HG03135 (cell line): ENCODE measurements around the gene POU4F1.

ENCODE experiments used
- ATAC-seq: cut with Tn5 transposase; IDR thresholded peaks from one replicate; pipeline ENCODE4 v1.9.1; 2021; ENCODE audit warnings: mild to moderate bottlenecking, moderate library complexity; ENCODE audit not compliant: unreplicated experiment

Gene POU4F1

DNA sequence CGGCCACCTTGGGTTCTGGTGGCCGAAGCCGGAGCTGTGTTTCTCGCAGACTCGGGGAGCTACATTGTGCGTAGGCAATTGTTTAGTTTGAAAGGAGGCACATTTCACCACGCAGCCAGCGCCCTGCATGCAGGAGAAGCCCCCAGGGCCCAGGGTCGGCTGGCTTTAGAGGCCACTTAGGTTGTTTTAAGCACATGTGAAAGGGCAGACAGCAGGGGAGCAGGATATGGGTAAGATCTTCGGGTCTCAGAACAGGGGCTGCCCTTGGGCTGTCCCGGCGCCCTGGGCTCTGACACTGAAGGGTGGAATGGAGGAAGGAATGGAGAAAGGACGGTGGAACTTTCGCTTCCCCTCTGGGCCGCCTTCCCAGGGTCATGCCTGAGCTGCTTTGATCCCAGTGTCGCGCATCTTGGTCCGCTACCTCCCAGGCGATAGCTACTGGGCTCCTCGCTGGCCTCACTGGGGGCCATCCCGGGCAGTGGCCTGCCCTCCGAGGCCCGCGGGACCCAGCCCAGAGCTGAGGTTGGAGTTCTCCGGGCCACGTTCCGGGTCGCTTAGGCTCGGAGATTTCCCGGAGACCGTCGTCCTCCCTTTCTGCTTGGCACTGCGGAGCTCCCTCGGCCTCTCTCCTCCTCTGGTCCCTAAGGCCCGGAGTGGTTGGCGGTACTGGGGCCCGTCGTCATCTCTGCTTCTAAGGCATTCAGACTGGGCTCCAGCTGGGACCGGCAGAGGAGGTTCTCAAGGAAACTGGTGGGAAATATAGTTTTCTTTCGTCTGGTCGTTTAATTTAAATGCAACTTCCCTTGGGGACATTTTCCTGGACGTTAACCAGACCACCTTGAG is 4.3 kb upstream of the POU4F1 start:
- ATAC-seq: no peak

DNA sequence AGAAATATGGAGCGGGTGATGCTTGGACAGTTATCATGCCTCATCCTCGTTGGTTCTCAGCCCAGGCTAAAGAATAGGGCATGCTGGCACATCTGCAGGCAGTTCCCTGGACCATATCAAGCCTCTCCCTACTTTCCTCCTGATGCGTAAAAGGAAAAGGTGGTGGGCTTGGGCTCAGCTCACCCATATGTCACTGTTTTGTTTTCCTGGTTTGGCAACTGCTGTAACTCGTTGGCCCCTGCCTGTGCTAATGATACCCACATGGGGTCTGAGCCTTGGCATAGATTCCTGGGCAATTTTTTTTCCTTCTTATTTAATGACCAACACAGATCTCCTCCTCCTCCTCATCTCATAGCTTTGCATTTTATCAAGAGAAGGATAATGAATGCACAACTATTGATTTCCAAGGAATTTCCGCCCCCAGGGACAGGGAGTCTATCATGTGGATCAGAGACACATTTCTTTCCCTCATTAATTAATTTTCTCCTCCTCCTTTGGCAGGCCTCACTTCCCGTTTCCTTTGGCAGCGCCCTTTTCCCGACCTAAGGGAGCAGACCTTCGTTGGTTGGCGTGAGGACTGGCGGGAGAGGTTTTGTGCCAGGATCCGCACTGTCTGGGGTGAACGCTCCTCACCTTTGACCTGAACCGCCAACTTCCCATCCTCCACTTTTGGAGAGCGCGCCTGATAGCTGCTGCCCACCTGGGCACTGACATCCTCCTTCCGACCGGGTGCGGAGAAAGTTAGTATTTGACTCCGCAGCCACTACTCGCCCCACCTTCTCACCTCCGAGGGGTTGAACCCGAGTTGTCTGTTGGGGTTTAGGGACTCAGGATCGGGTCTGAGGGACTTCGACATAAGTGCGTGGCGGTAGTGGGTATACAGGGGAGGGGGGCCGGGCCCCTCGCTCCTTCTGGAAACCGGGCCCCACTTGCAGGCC is 3.4 kb upstream of the POU4F1 start:
- ATAC-seq: no peak

DNA sequence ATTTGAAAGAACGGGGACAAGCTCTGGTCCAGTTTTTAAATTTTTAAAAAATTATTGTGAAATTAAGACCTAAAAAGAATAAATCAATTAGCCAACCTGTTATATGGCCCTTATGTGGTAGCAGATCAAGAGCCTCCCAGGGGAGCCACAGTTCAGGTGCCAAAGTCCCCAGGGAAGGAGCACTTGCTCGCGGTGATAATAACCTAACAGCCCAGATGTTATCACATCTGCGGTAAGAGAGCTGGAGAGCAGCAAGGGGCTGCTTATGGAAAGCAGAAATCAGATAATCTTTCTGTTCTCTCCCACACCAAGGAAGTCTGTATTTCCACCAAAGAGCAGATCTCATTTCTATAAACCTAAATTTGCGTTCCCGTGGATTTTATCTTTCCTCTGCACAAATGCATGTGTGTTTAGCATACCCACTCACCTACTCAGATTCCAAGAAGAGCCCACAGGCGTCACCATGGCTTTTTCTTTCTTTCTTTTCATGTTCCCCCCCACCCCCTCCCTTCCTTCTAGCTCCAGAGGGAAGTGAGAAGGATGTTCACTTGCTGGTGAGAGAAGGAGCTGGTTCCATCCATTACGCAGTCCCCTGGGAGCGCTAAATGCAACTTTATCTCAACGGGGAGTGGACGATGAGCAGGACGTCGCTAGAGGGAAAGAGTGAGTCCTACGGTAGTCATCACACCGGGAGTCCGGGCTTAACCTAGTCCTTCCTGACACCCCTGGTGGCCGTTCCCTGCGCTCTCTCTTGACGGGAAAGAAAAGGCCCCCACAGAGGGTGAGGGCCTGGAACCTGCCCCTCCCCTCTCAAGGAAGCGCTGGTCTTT is 1.6 kb upstream of the POU4F1 start:
- no peak for ATAC-seq

DNA sequence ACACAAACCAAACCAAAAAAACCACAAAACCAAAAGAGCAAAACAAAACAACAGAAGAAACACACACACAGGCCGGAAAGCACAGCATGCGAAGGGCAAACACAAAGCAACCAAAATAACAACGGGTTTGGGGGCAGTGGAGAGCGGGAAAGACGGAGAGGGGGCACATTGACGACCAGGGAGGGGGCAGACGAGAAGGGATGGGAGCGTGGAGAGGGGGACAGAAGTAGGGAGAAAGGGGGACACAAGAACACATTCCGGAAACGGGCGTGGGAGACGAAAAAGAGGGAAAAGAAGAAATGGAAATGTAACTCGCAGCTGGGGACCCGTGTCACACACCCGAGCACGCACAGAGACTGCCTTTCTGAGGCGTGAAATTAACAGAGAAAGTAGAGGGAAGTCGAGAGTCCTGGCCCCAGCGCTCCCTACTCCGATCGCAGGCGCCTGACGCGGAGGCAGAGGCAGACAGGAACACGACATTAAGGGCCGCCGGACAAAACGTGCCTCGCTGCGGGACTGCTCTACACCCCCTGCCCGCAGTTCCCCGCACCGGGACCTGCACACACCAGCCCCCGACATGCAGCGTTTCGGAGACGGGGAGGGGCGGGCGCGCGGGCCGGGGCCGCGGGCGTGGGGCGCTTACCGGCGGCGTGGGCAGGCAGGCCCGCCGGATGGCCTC is 652 bp downstream of the POU4F1 start:
- ATAC-seq: peak; percentile 18

DNA sequence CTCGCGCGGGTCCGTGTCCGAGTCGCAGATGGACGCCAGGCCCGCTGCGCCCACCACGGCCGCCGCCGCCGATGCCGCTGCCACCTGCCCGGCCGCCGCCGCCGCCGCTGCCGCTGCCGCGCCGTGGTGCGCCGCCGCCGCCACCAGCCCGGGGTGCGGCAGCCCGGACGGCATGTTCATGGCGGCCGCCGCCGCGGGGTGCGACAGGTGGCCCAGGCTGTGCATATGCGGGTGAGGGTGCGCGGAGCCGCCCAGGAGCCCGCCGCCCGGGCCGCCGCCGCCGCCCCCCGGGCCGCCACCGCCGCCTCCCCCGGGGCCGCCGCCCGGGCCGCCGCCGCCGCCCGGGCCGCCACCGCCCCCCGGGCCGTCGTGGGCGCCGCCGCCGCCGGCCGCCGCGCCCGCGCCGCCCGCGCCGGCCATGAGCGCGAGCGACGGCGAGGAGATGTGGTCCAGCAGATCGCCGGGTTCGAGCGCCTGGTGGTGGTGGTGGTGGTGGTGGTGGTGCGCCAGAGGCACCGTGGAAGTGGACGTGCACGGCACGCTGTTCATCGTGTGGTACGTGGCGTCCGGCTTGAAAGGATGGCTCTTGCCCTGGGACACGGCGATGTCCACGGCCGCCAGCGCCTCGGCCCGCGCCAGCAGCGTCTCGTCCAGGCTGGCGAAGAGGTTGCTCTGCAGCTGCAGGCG is 1.3 kb downstream of the POU4F1 start:
- ATAC-seq: no peak

DNA sequence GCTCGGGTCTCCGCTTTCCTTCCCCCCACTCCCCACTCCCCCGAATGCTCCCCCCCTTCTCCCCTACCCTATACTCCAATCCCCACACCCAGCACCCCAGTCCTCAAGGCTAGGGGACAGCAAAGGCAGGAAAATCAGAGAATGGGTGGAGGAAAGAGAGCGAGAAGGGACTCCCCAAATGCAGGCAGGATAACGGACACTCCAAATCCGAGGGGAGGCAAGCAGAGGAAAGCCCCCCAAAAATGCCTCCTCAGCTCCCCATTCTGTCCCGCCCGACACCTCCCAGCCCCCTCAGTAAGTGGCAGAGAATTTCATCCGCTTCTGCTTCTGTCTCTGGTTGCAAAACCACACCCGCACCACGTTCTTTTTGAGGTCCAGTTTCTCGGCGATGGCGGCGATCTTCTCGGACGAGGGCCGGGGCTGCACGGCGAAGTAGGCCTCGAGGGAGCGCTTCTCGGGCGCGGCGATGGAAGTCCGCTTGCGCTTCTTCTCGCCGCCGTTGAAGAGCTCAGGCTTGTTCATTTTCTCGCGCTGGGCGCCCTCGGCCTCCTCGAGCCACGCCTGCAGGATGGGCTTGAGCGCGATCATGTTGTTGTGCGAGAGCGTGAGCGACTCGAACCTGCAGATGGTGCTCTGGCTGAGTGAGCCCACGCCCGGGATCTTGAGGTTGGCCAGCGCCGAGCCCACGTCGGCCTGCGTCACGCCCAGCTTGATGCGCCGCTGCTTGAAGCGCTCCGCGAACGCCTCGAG is 2.1 kb downstream of the POU4F1 start:
- no peak for ATAC-seq

DNA sequence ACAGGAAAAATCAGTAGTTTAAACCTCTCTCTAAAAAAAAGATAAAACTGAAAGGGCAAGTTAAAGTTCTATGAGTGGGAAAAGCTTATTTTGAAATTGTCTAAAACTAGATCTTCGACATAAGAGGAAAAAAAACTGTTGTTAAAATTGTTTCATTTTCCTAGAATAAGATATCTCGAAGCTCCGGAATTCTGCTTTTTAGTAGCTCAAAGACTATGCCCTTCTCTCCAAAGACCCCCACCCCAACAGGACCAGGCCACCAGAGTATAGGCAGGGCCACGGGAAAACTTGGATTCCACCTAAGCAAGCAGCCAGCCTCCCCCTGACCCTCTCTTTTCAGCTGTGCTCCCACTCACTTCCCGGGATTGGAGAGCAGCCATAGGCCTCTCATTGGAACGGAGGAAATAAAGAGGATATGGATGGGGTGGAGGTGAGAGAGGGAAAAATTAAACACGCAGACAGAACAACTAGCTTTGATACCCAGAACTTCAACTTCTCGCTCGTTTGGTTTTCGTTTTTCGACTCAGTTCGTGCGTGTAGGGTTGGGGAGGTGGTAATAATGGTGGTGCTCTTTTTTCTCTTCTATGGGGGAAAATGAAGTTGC is 3.0 kb downstream of the POU4F1 start:
- no peak for ATAC-seq

DNA sequence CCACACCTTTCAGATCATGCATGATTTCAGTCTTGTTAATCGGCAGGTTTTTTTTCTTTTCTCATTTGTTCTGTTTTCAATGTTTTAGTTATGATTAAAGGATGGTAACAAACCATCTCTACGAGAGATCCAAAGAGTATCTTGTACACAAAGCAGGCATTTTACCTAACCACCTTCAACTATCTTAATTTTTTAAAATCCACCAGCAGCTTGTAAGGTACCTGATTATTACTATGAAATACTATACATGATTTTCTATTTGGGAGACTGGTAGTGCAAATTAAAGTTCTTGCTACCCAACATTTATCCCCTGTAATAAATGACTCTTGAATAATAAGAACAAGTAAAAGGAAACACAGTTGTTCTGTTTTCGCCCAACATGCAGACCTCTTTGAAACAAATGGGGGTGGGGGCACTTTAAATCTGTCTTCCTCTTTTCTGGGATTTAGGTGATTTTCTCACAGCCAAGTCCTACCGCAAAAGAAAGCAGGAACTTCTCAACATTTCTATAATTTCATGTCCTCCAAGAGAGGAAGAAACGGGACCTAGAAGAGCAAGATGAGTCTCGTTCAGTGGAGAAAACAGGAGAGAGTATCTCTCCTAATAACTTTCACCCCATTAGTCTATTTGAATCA is 3.6 kb downstream of the POU4F1 start:
- ATAC-seq: no peak

DNA sequence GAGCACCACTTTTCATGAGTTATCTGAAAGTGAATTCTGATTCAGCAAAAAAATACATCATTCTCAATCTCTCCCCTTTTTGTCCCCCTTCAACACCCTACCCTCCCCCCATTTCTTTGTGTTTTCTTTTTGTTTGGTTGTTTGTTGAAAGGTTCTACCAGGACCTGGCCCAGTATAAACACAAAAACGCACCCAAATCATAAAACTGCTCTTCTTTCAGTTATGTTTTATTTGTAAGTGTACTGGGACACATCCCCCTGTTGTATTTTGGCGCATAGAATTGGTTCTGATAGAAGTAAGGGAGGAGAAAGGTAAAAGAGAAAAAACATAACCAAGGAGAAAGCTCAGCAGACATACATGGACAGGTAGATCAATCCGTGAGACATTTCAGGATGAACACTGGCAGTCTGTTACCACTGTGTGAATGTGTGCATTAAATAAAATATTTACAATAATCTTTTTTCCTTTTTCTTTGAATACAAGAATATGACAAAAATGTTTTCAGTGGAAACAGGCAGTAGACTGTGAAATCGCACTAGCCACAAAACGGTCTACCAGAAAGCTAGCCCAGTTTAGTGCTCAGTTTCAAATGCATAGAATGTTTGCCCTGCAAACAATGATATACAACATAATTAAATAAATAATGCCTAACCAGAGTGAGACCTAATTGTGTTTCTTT is 4.2 kb downstream of the POU4F1 start:
- ATAC-seq: no peak

DNA sequence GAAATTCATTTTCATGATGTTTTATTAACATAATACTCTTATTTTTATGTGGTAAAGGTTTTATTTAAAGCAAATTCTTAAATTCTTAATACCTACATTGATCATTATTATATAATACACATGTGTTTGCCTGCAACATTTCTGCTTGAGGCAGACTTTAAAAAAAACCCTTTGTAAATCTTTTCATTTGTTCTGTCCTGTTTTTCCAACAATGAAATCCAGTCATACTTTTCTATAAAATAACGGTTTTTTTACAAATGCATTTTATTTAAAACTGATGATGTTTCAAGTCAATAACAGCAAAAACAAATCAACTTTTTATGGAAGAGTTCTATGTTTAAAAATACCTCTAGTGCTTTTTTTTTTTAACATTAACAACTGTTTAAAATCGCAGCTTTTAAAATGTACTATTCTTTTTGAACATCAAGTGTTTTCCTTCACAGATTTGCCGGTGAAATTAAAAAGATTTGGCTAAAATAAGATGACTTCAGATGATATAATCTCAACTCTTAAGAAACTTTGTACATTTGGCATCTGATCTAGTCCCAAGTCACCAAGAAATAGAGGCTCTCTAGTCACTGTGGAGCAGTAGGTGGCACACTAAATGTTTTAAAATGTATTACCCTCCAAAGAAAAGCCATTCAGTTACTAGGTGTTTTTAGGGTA is 5.1 kb downstream of the POU4F1 start:
- ATAC-seq: no peak

DNA sequence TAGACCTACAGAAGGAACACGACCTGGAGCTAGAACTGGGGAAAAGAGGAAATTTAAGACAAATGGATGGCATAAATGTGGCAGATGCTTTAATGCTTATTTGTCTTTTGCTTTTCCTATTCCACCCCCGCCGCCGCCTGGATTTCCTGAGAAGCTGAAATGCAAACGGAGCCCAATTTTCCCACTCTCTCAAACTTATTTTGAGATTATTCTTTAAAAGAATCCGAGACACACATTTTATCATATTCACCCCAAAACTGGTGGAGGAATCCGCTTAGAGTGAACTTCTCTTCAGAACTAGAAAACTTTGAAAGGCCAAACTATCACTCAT is 5.8 kb downstream of the POU4F1 start:
- no peak for ATAC-seq

DNA sequence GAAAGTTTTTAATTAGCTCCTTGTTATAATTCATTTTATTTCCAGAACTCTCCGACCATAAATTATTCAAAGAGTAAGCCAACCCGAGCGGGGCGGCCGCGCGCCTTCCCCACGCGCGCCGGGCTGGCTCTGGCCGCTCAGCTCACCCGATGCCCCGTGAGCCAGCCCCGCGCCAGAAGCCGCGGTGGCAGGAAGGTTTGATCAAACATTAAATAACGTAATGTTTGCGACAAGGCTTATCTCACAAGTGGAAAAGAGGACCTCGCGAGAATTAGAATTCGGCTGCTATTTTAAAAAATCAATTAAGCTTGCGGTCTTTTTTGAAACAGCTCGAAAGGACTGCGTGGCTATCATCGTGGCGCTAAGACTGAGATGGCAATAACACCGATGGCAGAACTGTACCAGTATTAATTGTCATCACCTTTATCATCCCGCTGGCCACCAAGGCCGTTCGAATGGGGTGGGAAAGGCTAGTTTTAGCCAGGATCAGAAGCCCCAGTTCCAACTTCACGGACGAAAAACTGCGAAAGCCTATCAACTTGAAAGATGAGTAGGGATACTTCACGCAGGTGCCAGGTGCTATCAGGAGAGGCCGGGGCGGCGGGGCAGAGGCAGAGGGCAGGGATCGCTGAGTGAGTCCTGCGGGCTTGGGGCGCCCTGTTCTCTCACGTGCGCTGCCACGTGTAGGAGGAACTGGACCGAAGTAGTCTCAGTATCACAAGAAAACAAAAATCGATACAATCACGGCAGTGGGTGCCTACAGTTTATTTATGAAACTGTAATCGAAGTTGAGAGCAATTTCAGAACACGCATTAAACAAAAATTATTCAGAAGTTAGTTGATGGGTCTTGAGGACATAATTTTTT is 6.4 kb downstream of the POU4F1 start:
- ATAC-seq: no peak

DNA sequence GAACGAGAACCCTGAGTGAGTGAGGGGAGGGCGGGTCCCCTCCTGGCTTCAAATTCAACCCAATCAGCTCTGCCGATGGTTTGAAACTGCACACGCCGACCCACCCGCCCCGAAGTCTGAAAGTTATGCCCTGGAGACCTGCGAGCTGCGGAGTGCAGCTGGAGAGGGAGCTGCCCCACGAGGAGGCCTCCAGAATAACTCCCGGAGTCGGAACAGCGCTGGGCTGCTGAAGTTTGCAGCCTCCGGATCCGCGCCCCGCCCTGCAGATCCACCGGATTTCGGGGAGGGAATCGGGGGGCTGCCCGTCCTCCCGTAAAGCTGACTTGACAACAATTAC is 7.0 kb downstream of the POU4F1 start:
- no peak for ATAC-seq

DNA sequence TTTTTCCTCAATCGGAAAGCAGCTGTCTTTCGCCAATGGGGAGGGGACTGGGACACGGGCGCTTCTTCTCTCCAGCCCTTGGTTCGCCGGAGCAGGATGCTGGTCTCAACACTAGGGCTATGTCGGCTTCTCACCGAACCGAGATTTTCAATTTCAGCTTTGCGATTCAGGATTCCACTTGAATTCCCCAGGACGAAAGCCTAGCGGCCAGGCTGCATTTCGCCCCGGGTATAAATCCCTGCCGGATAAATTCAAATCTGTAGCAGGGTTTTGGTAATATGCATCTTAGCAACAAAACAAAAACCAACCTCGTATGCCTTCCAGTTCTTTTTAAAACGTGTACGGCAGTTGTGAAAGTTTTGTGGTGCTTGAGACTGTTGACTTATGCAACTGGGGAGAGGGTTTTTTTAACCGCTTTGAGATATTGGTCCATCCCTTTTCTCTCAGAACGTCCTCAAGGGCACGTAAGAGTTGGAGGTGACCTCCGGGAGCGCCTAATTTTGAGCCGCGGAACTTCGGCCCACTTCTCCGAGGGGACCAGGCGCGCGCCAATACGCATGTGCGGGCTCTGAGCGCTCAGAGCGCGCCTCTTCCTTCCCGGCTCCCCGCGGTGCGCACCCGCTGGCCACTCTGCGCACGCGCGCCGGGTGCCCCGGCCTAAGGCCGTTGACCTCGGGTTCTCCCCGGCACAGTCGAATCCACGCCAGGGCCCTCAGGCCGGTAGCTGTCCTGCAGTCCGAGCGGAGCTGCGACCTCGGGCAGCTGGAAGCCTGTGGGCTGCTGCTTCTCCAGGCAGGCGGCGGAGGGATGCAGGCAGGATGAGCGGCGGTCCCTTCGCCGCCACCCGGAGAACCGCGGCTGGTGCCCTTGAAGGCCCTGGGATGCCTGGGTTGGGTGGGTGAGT is 7.6 kb downstream of the POU4F1 start:
- ATAC-seq: no peak

DNA sequence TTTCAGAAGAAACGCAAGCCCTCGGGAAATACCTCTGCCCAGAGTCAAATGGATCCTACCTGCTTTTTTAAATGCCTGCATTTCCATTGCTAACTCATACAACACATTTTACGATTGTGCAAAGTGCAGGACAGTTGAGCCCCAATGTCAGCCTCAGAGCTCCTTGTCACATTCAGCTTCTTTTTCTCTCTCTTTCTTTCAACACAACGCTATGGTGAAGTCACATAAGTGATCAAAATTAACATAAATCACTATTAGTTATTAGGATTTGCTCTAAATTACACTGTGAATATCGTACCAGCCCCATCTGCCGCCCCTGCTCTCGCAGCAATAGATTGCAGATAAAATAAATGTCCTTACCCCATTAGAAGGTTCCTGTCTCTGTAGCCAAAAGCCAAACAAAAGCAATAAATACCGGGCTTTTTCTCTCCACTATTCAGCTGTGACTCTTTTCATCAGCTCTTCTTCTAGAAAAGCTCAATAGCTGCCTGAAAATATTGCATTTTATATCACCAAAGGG is 8.8 kb downstream of the POU4F1 start:
- ATAC-seq: no peak
